Esophagus muscularis mucosa (tissue), 4 donors: ENCODE measurements around the gene NHLRC2.

Experiments used
- EP300 ChIP-seq: sonication (generic); formaldehyde crosslinking; IDR thresholded peaks from one replicate; pipeline ENCODE4 v1.6.1; 2017; ENCODE audit warnings: antibody characterized with exemption
- POLR2A ChIP-seq: fragments of 450-650 bp; IDR thresholded peaks from one replicate; pipeline ENCODE4 v1.6.1; 2017; ENCODE audit warnings: antibody characterized with exemption, moderate library complexity, mild to moderate bottlenecking, low read depth
- POLR2AphosphoS5 ChIP-seq, 2 donors: sonication (generic); formaldehyde crosslinking; IDR thresholded peaks; one replicate each; pipeline ENCODE4 v1.6.1; 2017; ENCODE audit warnings: antibody characterized with exemption in 2 of 2
- TF ChIP-seq, protein P1 (sequence below), 3 experiments: fragments of 200-600 bp in 2 of 3; fragments of 450-650 bp in 1 of 3; sonication (generic) in 2 of 3; IDR thresholded peaks; one replicate each; pipeline ENCODE4 v1.5.1; 2017 to 2019; ENCODE audit warnings: antibody characterized with exemption in 3 of 3, mild to moderate bottlenecking in 2 of 3, moderate library complexity in 1 of 3

DNA sequence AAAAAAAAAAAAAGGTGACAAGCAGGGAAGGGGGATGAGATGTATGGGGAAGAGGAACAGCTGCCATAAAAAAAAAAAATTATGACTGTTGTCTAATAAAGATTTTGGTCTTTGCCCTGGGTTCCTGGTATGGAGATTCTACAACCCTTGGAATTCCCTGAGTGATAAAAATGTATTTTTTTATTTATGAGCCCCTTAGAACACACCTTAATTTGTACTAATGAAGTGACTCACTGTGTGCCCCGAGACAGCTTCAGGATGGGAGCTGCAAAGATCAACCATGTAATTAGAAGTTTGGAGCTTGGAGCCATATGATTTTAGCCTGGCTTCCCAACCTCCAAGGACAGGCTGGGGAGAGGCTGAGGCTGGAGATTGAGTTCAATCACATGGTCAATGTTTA, 69.7 kb downstream of the NHLRC2 start:
- no peak for TF ChIP-seq POLR2AphosphoS5 (IDR thresholded peaks at IDR 0.05)
- TF ChIP-seq, protein P1, sequence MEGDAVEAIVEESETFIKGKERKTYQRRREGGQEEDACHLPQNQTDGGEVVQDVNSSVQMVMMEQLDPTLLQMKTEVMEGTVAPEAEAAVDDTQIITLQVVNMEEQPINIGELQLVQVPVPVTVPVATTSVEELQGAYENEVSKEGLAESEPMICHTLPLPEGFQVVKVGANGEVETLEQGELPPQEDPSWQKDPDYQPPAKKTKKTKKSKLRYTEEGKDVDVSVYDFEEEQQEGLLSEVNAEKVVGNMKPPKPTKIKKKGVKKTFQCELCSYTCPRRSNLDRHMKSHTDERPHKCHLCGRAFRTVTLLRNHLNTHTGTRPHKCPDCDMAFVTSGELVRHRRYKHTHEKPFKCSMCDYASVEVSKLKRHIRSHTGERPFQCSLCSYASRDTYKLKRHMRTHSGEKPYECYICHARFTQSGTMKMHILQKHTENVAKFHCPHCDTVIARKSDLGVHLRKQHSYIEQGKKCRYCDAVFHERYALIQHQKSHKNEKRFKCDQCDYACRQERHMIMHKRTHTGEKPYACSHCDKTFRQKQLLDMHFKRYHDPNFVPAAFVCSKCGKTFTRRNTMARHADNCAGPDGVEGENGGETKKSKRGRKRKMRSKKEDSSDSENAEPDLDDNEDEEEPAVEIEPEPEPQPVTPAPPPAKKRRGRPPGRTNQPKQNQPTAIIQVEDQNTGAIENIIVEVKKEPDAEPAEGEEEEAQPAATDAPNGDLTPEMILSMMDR (IDR thresholded peaks at IDR 0.05): no peak
- TF ChIP-seq POLR2A: no peak
- no peak for TF ChIP-seq EP300
